Measurements from ENCODE around the gene UBL5.

The UBL5 gene

GRCh38 chr19:9862938-9863337 lies 35.2 kb downstream of the UBL5 start:
- no peak for TF ChIP-seq CTCF (IDR thresholded peaks at IDR 0.05; ENCODE audit: extremely low read depth, insufficient read depth, missing control alignments)
- in situ Hi-C loops (cut with MboI; ENCODE audit: low pct_unique_long_range_greater_than_20kb, low sequenced_read_pairs, unreplicated experiment): no loop called here
- no peak for DNase-seq (ENCODE audit: low spot score)

- TF ChIP-seq CTCF (IDR thresholded peaks at IDR 0.05; ENCODE audit: extremely low read depth, insufficient read depth, missing control alignments): no peak
- in situ Hi-C loops (cut with MboI; ENCODE audit: low pct_unique_long_range_greater_than_20kb, low sequenced_read_pairs, unreplicated experiment): no loop called here
- no peak for DNase-seq (ENCODE audit: low spot score)
Measured at GRCh38 chr19:9863759-9864158, 36.0 kb downstream of the UBL5 start.

GRCh38 chr19:9865732-9866501 lies 38.2 kb downstream of the UBL5 start:
- in situ Hi-C loops (cut with MboI; ENCODE audit: low pct_unique_long_range_greater_than_20kb, low sequenced_read_pairs, unreplicated experiment): no loop called here
- TF ChIP-seq CTCF (IDR thresholded peaks at IDR 0.05; ENCODE audit: extremely low read depth, insufficient read depth, missing control alignments): no peak
- no peak for DNase-seq (ENCODE audit: low spot score)

DNA sequence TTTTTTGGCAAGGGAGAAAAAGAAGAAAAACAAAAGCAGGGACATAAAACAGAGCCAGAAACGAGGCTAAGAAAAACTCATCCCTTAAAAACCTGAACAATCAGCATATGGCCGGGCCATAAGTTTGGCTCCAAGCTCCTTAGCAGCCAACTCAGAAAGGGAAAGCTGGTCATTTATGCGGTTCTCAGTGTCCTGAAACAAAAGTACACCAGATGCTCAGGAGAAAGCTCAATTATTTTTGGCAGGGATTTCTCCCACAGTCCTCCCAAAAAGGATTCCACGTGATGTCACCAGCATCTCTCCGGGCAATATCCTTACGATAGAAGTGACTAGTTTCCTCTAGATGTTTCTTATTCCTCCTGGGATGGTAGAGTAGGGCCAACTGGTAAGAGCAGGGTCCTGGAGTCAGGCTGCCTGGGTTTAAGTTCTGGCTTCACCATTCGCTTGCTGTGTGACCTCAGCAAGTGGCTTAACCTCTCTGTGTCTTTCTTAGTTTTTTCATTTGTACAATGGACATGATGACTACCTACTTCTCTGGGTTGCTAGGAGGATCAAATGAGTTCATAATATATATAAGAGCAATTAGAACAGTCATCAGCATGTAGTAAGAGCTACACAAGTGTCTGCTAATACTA lies 41.4 kb downstream of the UBL5 start:
- DNase-seq (ENCODE audit: low spot score): no peak
- TF ChIP-seq CTCF (IDR thresholded peaks at IDR 0.05; ENCODE audit: extremely low read depth, insufficient read depth, missing control alignments): no peak
- in situ Hi-C loops (cut with MboI; ENCODE audit: low pct_unique_long_range_greater_than_20kb, low sequenced_read_pairs, unreplicated experiment): no loop called here

DNA sequence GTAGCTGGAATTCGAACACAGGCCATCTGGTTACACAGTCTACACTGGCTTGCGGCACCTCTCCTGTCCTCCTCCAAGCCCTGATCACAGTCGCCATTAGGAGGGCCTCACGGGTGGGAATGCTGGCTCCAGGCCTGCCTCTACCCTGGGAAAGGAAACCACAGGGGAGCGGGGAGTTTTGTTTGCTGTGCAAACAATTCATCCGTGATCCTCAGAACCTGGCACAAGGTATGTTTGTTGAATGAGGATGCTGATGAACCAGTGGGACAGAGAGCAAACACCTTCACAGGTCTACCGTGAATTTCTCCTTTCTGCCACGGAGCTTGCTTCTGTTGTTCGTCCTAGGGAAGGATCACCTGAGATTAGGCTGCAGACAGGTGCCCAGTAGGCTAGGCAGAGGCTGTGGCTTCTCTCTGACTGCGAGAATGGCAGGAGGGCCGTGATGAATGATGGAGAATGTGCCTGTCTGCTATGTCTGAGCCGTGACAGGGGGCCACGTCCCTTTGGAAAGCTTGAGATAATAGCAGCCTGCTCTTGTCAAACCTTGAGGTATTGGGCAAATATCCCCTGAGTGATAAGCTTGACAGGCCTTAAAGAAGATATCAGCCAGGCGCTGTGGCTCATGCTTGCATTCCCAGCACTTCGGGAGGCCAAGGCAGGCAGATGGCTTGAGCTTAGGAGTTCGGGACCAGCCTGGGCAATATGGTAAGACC lies 44.1 kb downstream of the UBL5 start:
- DNase-seq (ENCODE audit: low spot score): no peak
- TF ChIP-seq CTCF (IDR thresholded peaks at IDR 0.05; ENCODE audit: extremely low read depth, insufficient read depth, missing control alignments): no peak
- in situ Hi-C loops (cut with MboI; ENCODE audit: low pct_unique_long_range_greater_than_20kb, low sequenced_read_pairs, unreplicated experiment): no loop called here

GRCh38 chr19:9872618-9873242 lies 45.0 kb downstream of the UBL5 start:
- DNase-seq (ENCODE audit: low spot score): no peak
- in situ Hi-C loops (cut with MboI; ENCODE audit: low pct_unique_long_range_greater_than_20kb, low sequenced_read_pairs, unreplicated experiment): no loop called here
- TF ChIP-seq CTCF (IDR thresholded peaks at IDR 0.05; ENCODE audit: extremely low read depth, insufficient read depth, missing control alignments): no peak

Data from GM13977 (cell line).